OCI-LY1 (cell line): ENCODE data around the gene PACC1.

Source experiments
- CTCF ChIP-seq: fragments of 200-600 bp; sonication (generic), shearing (Covaris generic); IDR thresholded peaks from 2 replicates; pipeline ENCODE4 v1.5.1; 2017; ENCODE audit warnings: mild to moderate bottlenecking, antibody characterized with exemption, low read length, moderate library complexity, mixed read lengths
- EZH2 ChIP-seq: fragments of 200-600 bp; sonication (generic), shearing (Covaris generic); IDR thresholded peaks from 2 replicates; pipeline ENCODE4 v1.8.0; 2017; ENCODE audit warnings: borderline replicate concordance, mixed run types, mild to moderate bottlenecking, antibody characterized with exemption, low read length, moderate library complexity, mixed read lengths

GRCh38 chr1:212434992-212435391 lies 20.3 kb upstream of the PACC1 start:
- TF ChIP-seq CTCF (no peak), EZH2 (no peak)
